DOHH2 (cell line): Measurements from ENCODE around the gene CCDC91.

ENCODE experiments used
- EZH2phosphoT487 ChIP-seq: fragments of 200-600 bp; sonication (generic); IDR thresholded peaks from 2 replicates; pipeline ENCODE4 v1.6.1; 2017; ENCODE audit warnings: borderline replicate concordance, mild to moderate bottlenecking, antibody characterized with exemption, low read length, moderate library complexity, mixed read lengths
- TF ChIP-seq, protein P1 (sequence below): fragments of 200-600 bp; sonication (generic); IDR thresholded peaks from one replicate; pipeline ENCODE4 v1.5.1; 2014; ENCODE audit warnings: antibody characterized with exemption, mild to moderate bottlenecking, low read depth, low read length; ENCODE audit not compliant: poor library complexity, severe bottlenecking

GRCh38 chr12:28497889-28498411 lies 307.7 kb downstream of the CCDC91 start:
- TF ChIP-seq, protein P1, sequence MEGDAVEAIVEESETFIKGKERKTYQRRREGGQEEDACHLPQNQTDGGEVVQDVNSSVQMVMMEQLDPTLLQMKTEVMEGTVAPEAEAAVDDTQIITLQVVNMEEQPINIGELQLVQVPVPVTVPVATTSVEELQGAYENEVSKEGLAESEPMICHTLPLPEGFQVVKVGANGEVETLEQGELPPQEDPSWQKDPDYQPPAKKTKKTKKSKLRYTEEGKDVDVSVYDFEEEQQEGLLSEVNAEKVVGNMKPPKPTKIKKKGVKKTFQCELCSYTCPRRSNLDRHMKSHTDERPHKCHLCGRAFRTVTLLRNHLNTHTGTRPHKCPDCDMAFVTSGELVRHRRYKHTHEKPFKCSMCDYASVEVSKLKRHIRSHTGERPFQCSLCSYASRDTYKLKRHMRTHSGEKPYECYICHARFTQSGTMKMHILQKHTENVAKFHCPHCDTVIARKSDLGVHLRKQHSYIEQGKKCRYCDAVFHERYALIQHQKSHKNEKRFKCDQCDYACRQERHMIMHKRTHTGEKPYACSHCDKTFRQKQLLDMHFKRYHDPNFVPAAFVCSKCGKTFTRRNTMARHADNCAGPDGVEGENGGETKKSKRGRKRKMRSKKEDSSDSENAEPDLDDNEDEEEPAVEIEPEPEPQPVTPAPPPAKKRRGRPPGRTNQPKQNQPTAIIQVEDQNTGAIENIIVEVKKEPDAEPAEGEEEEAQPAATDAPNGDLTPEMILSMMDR: no peak
- no peak for TF ChIP-seq EZH2phosphoT487
